ENCODE measurements around the gene SYT1.
"Not testable (repeated sequence)": the region's sequence is repeated elsewhere in the genome, so short reads cannot be mapped to it uniquely, and the experiment has no call there.

Gene SYT1

DNA sequence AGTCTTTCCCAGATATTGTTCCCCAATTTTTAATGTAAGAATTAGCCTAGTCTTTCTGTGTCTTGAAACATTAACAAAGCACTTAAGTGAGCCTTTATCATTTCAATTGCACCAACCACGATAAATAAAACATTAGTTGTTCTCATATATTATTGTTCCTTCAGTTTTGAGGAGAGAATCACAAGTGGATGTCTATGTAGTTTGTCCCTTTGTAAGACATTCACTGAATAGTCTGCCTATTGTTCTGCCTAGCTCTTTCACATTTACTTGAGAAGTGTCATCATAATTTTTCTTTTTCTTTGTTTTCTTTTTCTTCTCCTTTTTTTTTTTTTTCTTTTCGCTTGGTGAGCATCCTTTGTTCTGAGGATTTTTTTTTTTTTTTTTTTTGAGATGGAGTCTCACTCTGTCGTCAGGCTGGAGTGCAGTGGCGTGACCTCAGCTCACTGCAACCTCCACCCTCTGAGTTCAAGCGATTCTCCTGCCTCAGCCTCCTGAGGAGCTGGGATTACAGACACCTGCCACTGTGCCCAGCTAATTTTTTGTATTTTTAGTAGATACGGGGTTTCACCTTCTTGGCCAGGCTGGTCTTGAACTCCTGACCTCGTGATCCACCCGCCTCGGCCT is 129.7 kb downstream of the SYT1 start:
- Mint-ChIP-seq H3K27me3 (no peaks in the 10 kb centered on the region), H3K36me3 (no peaks in the 10 kb centered on the region), H3K9me3 (no peaks in the 10 kb centered on the region), H3K4me1 (no peaks in the 10 kb centered on the region), H3K27ac (no peak overlapping the region), H3K4me3 (no peak overlapping the region)
- no peak for ATAC-seq

DNA sequence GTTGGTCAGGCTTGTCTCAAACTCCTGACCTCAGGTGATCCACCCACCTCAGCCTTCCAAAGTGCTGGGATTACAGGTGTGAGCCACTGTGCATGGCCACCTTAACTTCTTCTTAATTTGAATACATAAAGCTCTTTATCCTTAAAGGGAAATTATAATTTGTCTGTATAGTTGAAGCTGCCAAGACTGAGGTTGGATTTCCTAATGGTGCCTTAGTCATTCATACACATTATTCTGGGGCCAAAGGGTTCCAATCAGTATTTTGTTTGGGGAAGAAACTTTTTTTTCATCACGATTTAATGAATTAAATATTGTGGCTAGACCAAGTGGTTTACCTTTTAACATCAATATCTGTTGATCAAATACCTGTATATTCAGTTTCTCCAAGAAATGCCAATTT is 135.9 kb downstream of the SYT1 start:
- Mint-ChIP-seq H3K4me1 (no peaks in the 10 kb centered on the region), H3K27ac (no peak overlapping the region), H3K9me3 (no peaks in the 10 kb centered on the region), H3K36me3 (no peaks in the 10 kb centered on the region), H3K4me3 (no peak overlapping the region), H3K27me3 (no peaks in the 10 kb centered on the region)
- ATAC-seq = no peak

DNA sequence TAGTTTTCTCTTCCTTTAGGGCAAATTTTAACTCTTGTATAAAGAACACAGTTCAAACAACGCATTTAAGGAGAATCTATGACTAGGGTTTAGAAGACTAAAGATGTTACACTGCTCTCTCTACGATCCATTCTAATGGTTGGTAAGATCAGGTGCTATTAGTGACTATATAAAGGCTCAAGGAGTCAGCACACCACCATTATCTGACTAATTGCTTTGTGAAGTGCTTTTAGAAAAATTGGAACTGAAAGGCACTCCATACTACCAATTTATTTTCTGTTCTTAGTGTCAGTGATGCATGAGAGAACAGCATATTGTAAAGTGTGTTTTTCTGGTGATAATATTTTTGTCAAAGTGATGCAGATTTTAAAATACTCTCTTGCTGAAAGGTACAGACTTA is 136.8 kb downstream of the SYT1 start:
- Mint-ChIP-seq H3K27ac (no peak overlapping the region), H3K9me3 (no peaks in the 10 kb centered on the region), H3K27me3 (no peaks in the 10 kb centered on the region), H3K36me3 (no peaks in the 10 kb centered on the region), H3K4me1 (peaks cover 4% of the 10 kb centered on the region), H3K4me3 (no peak overlapping the region)
- ATAC-seq = no peak

DNA sequence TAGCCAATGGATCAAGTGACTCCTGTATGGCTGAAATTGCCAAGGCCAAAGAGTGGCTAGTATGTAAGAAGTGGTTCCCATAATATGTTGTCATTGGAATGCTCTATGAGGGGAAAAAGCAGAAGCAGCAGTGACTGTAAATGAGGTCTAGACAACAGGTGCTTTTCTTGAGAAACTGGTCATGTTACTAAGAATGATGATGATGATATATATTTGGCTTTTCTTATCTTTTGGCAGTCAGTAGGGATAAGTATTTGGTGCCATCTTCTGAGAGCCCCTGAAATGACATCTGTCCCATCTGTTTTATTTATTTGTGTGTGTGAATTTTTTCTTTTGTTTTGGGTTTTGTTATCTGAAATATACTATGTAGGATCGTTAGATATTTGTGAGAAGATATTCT is 141.7 kb downstream of the SYT1 start:
- Mint-ChIP-seq H3K4me1 (peaks cover 8% of the 10 kb centered on the region), H3K36me3 (no peaks in the 10 kb centered on the region), H3K4me3 (no peak overlapping the region), H3K9me3 (no peaks in the 10 kb centered on the region), H3K27me3 (no peaks in the 10 kb centered on the region), H3K27ac (no peak overlapping the region)
- no peak for ATAC-seq

DNA sequence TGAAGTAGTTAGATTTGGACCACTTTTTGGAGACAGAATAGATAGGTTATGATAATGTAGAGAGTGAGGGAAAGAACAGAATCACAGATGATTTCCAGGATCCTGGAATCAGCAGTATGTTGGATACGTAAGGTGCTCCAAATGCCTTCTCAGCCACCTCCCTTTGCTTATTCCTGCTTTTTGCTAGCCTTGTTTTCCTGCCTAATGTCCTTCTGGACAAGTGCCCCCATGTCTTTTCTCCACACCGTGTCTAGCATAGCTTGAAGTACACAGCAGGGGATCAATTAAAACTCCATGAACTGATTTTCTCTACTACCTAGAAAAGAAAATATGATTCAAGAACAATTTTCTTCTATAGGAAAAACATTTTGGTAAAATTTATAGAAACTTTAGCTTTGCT is 144.0 kb downstream of the SYT1 start:
- no peaks in the 10 kb centered on the region for H3K36me3 Mint-ChIP-seq
- H3K27ac Mint-ChIP-seq = no peak overlapping the region
- ATAC-seq = no peak
- no peaks in the 10 kb centered on the region for H3K27me3 Mint-ChIP-seq
- no peak overlapping the region for H3K4me3 Mint-ChIP-seq
- H3K4me1 Mint-ChIP-seq = peaks cover 8% of the 10 kb centered on the region
- no peaks in the 10 kb centered on the region for H3K9me3 Mint-ChIP-seq

DNA sequence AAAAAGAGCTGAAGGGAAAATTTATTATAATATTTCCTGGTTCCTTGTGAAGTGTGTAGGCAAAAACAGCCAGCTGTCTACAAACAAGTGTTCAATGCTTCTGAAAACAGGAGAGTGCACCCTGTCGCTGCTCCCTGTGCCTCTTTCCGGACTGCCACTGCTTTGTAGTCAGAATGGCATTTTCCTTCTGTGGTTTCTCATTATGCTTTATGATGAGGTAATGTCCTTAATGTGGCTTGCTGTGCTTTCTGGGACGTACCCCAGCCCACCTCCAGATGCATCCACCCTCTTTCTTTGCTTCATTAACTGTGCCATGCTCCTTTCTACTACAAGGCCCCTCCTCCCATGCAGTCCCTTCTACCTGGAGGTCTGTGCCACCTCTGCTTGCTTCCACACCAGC is 148.1 kb downstream of the SYT1 start:
- Mint-ChIP-seq H3K4me3 (no peak overlapping the region), H3K27ac (no peak overlapping the region), H3K36me3 (no peaks in the 10 kb centered on the region), H3K4me1 (no peaks in the 10 kb centered on the region), H3K27me3 (no peaks in the 10 kb centered on the region), H3K9me3 (peaks cover 4% of the 10 kb centered on the region)
- no peak for ATAC-seq

DNA sequence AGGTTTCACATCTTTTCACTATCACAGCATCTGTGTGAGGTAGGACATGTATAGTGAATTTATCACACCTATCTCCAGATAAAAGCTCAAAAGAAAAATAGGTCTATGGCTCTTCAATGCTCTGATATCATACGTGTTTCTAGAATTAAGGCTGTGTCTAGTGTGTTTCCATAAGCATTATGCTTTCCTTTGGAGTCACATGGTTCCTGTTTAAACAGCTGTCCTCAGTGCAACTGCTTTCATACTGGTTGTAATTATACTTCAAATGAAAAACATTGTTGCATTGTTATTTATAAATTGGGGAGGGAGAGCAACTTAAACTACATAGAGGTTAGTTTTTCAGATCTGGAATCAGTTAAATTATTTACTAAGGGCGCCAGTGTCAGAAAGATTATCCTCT is 151.6 kb downstream of the SYT1 start:
- Mint-ChIP-seq H3K4me1 (no peaks in the 10 kb centered on the region), H3K27ac (no peak overlapping the region), H3K9me3 (peaks cover 6% of the 10 kb centered on the region), H3K4me3 (no peak overlapping the region), H3K27me3 (no peaks in the 10 kb centered on the region), H3K36me3 (no peaks in the 10 kb centered on the region)
- ATAC-seq = no peak

DNA sequence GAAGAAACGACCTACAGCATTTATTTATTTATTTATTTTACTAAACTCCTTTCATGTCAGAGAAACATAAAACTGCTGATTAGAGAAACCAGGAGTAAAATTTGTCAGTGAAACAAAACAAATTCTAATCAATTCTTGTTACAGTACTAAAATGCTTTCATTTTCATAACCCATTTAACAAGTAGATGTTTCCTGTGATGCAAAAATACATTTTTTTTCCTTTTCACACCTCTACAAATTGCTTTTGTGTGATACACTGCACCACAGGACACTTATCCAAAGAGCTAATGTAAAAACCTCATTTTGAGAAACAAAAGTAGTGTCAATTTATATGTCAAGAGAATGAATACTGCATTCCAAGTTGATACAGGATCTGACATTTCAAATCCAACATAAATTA is 155.1 kb downstream of the SYT1 start:
- Mint-ChIP-seq H3K4me1 (no peaks in the 10 kb centered on the region), H3K36me3 (no peaks in the 10 kb centered on the region), H3K27me3 (no peaks in the 10 kb centered on the region), H3K4me3 (no peak overlapping the region), H3K9me3 (peaks cover 6% of the 10 kb centered on the region), H3K27ac (no peak overlapping the region)
- no peak for ATAC-seq

DNA sequence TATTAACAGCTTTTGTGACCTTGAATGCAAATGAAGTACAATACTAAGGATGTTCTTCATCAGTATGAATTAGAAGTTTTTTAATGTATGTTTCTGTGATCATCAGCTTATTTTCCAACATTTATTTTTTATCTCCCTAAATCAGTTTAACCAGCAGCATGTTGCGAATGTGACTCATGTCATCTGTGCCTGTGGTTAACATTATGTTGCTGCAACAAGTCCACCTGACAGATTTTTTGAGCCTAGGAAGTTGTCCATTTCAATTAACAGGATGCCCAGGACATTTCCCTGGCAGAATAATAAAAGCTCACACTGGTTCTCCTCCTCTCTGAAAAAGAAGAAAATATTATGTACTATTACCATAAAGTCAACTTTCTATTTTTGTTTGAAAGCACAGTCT is 155.5 kb downstream of the SYT1 start:
- H3K9me3 Mint-ChIP-seq = peaks cover 6% of the 10 kb centered on the region
- H3K36me3 Mint-ChIP-seq = no peaks in the 10 kb centered on the region
- no peak overlapping the region for H3K27ac Mint-ChIP-seq
- H3K4me3 Mint-ChIP-seq = no peak overlapping the region
- no peaks in the 10 kb centered on the region for H3K4me1 Mint-ChIP-seq
- H3K27me3 Mint-ChIP-seq = no peaks in the 10 kb centered on the region
- ATAC-seq = no peak

DNA sequence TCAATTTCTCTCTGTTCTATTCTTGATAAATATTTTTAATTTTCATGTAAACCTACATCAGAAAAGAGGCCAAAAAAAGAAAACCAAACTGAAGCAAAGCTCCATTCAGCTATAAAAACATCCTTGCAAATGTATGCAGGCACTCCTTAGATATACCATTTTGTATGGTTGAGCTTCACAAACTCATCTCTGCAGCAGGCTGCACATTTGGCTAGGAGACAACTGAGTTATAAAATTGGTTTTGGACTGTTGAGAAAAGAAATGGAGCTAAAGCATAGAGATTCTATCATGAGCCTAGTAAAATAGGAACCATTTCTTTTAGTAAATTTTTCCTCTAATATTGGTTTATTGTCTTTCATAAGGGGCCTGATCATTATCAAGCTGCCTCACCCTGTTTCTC is 156.4 kb downstream of the SYT1 start:
- H3K4me1 Mint-ChIP-seq = no peaks in the 10 kb centered on the region
- H3K27me3 Mint-ChIP-seq = no peaks in the 10 kb centered on the region
- no peak overlapping the region for H3K27ac Mint-ChIP-seq
- no peak overlapping the region for H3K4me3 Mint-ChIP-seq
- no peaks in the 10 kb centered on the region for H3K36me3 Mint-ChIP-seq
- H3K9me3 Mint-ChIP-seq = peaks cover 6% of the 10 kb centered on the region
- no peak for ATAC-seq

DNA sequence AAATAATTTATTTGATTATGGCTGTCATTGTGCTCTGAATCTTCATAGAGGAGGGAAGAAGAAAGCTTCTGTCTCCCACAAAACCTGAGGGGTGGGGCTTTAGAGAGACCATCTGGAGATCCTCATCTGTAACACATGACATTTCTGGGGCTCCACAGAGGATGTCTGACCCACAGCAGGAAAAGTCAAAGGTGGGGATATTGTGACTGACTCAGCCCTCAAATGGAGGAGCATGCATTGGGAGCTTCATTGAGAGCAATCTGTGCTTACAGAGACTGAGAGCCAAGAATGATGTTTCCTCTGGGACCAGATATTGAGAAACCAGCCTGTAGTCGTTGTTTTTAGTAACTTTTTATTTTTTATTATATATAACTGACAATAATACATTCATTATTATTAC is 158.7 kb downstream of the SYT1 start:
- Mint-ChIP-seq H3K4me1 (no peaks in the 10 kb centered on the region), H3K27me3 (no peaks in the 10 kb centered on the region), H3K9me3 (no peaks in the 10 kb centered on the region), H3K36me3 (no peaks in the 10 kb centered on the region), H3K27ac (no peak overlapping the region), H3K4me3 (no peak overlapping the region)
- ATAC-seq = no peak

DNA sequence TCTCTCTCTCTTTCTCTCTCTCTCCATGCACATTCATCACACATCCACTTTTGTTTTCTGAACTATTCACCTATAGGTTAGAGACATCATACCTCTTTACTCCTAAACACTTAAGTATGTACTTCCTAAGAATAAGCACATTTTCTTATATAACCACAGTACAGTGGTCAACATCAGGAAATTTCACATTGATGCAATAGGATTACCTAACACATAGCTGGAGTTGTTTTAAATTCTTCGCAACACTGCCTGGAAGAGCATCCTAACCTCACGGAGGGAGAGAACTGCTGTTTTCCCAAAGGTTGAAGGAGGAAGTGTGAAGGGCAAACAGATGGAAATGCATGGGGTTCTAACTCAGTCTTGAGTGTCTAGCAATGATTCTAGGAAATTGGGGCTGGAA is 159.2 kb downstream of the SYT1 start:
- H3K4me1 Mint-ChIP-seq = no peaks in the 10 kb centered on the region
- H3K36me3 Mint-ChIP-seq = no peaks in the 10 kb centered on the region
- H3K27ac Mint-ChIP-seq = no peak overlapping the region
- no peak for ATAC-seq
- H3K4me3 Mint-ChIP-seq = no peak overlapping the region
- no peaks in the 10 kb centered on the region for H3K27me3 Mint-ChIP-seq
- H3K9me3 Mint-ChIP-seq = no peaks in the 10 kb centered on the region

DNA sequence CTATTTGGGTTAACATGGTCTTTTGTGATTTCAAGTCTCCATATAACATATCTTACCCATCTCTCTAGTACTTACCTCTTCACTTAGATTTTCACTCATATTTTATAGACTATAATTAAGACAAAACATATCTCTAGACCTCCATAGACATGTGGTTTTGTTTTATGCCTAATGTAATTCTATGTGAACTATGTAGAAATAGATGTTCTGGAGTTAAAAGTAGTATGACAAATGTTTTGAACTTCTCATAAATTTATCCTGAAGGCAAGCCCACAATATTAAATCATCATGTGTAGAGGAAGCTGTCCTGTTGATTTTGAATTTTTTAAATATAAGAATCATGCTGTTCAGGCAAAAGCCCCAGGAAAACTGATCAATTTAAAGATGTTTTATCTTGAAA is 169.2 kb downstream of the SYT1 start:
- Mint-ChIP-seq H3K9me3 (no peaks in the 10 kb centered on the region), H3K4me3 (no peak overlapping the region), H3K36me3 (no peaks in the 10 kb centered on the region), H3K27ac (no peak overlapping the region), H3K4me1 (no peaks in the 10 kb centered on the region), H3K27me3 (no peaks in the 10 kb centered on the region)
- no peak for ATAC-seq

DNA sequence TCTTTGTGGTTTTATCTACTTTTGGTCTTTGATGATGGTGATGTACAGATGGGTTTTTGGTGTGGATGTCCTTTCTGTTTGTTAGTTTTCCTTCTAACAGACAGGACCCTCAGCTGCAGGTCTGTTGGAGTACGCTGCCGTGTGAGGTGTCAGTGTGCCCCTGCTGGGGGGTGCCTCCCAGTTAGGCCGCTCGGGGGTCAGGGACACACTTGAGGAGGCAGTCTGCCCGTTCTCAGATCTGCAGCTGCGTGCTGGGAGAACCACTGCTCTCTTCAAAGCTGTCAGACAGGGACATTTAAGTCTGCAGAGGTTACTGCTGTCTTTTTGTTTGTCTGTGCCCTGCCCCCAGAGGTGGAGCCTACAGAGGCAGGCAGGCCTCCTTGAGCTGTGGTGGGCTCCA is 180.2 kb downstream of the SYT1 start:
- not testable (repeated sequence) for H3K4me3 Mint-ChIP-seq, H3K27me3 Mint-ChIP-seq, ATAC-seq, H3K27ac Mint-ChIP-seq, H3K36me3 Mint-ChIP-seq, H3K4me1 Mint-ChIP-seq, H3K9me3 Mint-ChIP-seq

DNA sequence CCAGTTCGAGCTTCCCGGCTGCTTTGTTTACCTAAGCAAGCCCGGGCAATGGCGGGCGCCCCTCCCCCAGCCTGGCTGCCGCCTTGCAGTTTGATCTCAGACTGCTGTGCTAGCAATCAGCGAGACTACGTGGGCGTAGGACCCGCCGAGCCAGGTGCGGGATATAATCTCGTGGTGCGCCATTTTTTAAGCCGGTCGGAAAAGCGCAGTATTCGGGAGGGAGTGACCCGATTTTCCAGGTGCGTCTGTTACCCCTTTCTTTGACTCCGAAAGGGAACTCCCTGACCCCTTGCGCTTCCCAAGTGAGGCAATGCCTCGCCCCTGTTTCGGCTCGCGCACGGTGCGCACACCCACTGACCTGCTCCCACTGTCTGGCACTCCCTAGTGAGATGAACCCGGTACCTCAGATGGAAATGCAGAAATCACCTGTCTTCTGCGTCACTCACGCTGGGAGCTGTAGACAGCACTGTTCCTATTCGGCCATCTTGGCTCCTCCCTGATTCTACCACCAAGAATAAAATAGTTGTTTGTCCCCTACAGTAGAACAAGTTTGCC is 180.7 kb downstream of the SYT1 start:
- not testable (repeated sequence) for H3K27ac Mint-ChIP-seq, H3K4me1 Mint-ChIP-seq, ATAC-seq, H3K4me3 Mint-ChIP-seq, H3K9me3 Mint-ChIP-seq, H3K27me3 Mint-ChIP-seq, H3K36me3 Mint-ChIP-seq

DNA sequence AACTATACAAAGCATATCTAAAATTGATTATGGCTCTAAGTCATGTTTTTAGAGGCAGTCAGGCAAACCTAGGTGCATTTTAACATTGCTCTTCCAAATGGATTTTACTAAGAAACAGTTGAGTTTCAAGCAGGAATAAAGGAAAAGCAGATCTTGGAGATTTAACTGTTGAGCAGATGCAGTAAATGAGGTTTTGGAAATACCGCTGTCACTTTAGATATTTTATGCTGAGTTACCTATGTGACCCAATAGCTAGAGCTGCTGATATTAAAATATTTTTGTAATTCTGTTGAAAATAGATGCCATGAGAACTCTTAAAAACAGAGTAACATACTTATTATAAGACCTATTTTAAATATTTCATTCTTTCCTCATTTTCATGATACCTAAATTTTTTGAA is 181.4 kb downstream of the SYT1 start:
- Mint-ChIP-seq H3K36me3 (no peaks in the 10 kb centered on the region), H3K4me3 (no peak overlapping the region), H3K27ac (no peak overlapping the region), H3K4me1 (no peaks in the 10 kb centered on the region), H3K27me3 (no peaks in the 10 kb centered on the region), H3K9me3 (no peaks in the 10 kb centered on the region)
- no peak for ATAC-seq

DNA sequence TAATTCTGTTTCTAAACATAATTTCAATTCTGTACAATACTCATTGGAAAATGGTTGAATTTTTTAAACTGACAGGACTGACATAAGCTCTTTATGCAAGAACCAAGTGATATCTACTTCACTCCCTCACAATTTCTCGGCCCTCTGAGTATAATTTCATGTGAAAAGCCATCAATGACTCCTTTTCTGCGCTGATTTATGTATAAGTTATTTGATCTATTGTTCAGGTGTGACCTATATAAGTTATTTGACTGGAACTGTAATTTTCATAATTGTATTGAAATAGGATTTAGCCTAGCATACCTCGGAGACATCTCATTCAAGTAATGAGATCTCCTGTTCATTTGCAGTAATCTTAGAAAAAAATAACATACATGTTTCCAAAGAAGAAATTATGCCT is 184.4 kb downstream of the SYT1 start:
- no peaks in the 10 kb centered on the region for H3K36me3 Mint-ChIP-seq

More for the DNA sequence above, 184.4 kb downstream of the SYT1 start:
- no peak for ATAC-seq
- no peaks in the 10 kb centered on the region for H3K9me3 Mint-ChIP-seq
- no peak overlapping the region for H3K27ac Mint-ChIP-seq
- H3K27me3 Mint-ChIP-seq = no peaks in the 10 kb centered on the region
- no peaks in the 10 kb centered on the region for H3K4me1 Mint-ChIP-seq
- H3K4me3 Mint-ChIP-seq = no peak overlapping the region

Data from stimulated activated memory B cell treated with anti-CD40 and anti-IgM and Interleukin-4, amounts not matched to agents 10 μg/mL and 1 μg/mL and 100 μg/mL, for 72 hours (primary cell).